Measurements from ENCODE around the gene COMT. TPM values are rescaled to one million over a fixed set of nuclear protein-coding genes. Genes with fewer than 3 reads are reported as not detected.
"Not testable (repeated sequence)": the region's sequence is repeated elsewhere in the genome, so short reads cannot be mapped to it uniquely, and the experiment has no call there.

COMT gene
- total RNA-seq, 5 donors from 2014 or later (not counting 1 experiment from before 2014, with no cell fraction given) = 30.6 to 53.1 (median 50.5) TPM

- CTCF ChIA-PET = no interaction called here
- WGBS (ENCODE audit: insufficient coverage) = 86% methylated on average over 8 of the region's 12 CpGs
- no peak for DNase-seq
- Histone ChIP-seq H3K4me1 (ENCODE audit: control insufficient read depth in 1 of 2, extremely low read depth in 1 of 2, insufficient read depth in 2 of 2, low read length in 2 of 2) (no peaks in the 10 kb centered on the region), H3K27ac (ENCODE audit: low read length) (no peak overlapping the region), H3K9me3 (no peaks in the 10 kb centered on the region), H3K36me3 (ENCODE audit: control insufficient read depth in 2 of 2, extremely low read depth in 1 of 2, insufficient read depth in 1 of 2, low read length in 1 of 2) (peaks cover 4 to 9% of the 10 kb centered on the region in 2 donors), H3K4me3 (ENCODE audit: control insufficient read depth in 1 of 2, extremely low read depth in 1 of 2, low read length in 1 of 2) (no peak overlapping the region), H3K27me3 (replicated peaks in 1 of 2; ENCODE audit: control insufficient read depth in 2 of 2, extremely low read depth in 1 of 2, insufficient read depth in 2 of 2, low read length in 1 of 2) (no peaks in the 10 kb centered on the region)
- POLR2A ChIA-PET = interaction anchor here in 1 of 2 donors (0.6 kb wide), 1 partner anchor 1819 kb away, joined by 6 read pairs; no protein-coding TSS in a partner anchor
- H3K4me1 Mint-ChIP-seq = peaks cover 0 to 5% (median 3%) of the 10 kb centered on the region in 3 donors
- no peaks in the 10 kb centered on the region for H3K9me3 Mint-ChIP-seq
- no peak for ATAC-seq (replicated peaks in 1 of 4)
- no peak overlapping the region for H3K27ac Mint-ChIP-seq
- H3K36me3 Mint-ChIP-seq = peaks cover 14% of the 10 kb centered on the region
- no peaks in the 10 kb centered on the region for H3K27me3 Mint-ChIP-seq
- H3K4me3 Mint-ChIP-seq = no peak overlapping the region
These were observed 17.6 kb upstream of the COMT start for GRCh38 chr22:19923914-19924513.

GRCh38 chr22:19926028-19926427, 15.5 kb upstream of the COMT start:
- H3K27me3 ChIP-seq (replicated peaks in 1 of 2; ENCODE audit: control insufficient read depth in 2 of 2, extremely low read depth in 1 of 2, insufficient read depth in 2 of 2, low read length in 1 of 2); H3K27ac Mint-ChIP-seq; CTCF ChIA-PET; H3K4me1 ChIP-seq (ENCODE audit: control insufficient read depth in 1 of 2, extremely low read depth in 1 of 2, insufficient read depth in 2 of 2, low read length in 2 of 2); H3K27ac ChIP-seq (ENCODE audit: low read length); H3K27me3 Mint-ChIP-seq; H3K4me3 Mint-ChIP-seq; DNase-seq; H3K4me1 Mint-ChIP-seq; ATAC-seq (replicated peaks in 1 of 4); H3K4me3 ChIP-seq (ENCODE audit: control insufficient read depth in 1 of 2, extremely low read depth in 1 of 2, low read length in 1 of 2); H3K36me3 ChIP-seq (ENCODE audit: control insufficient read depth in 2 of 2, extremely low read depth in 1 of 2, insufficient read depth in 1 of 2, low read length in 1 of 2); H3K9me3 Mint-ChIP-seq; H3K9me3 ChIP-seq: not testable (repeated sequence)
- 100% methylated on average over 3 of the region's 11 CpGs for WGBS (ENCODE audit: insufficient coverage)
- peaks cover 14% of the 10 kb centered on the region for H3K36me3 Mint-ChIP-seq
- POLR2A ChIA-PET = interaction anchor here in 1 of 2 donors (0.7 kb wide), 1 partner anchor 14 kb away, joined by 8 read pairs; no protein-coding TSS in a partner anchor

GRCh38 chr22:19927696-19928095, 13.9 kb upstream of the COMT start:
- no peaks in the 10 kb centered on the region for H3K9me3 Mint-ChIP-seq
- no peak overlapping the region for H3K27ac Mint-ChIP-seq
- POLR2A ChIA-PET = no interaction called here
- peaks cover 0 to 6% (median 5%) of the 10 kb centered on the region in 3 donors for H3K4me1 Mint-ChIP-seq
- H3K4me3 Mint-ChIP-seq = no peak overlapping the region
- Histone ChIP-seq H3K4me1 (ENCODE audit: control insufficient read depth in 1 of 2, extremely low read depth in 1 of 2, insufficient read depth in 2 of 2, low read length in 2 of 2) (no peaks in the 10 kb centered on the region), H3K9me3 (no peaks in the 10 kb centered on the region), H3K27ac (ENCODE audit: low read length) (no peak overlapping the region), H3K27me3 (replicated peaks in 1 of 2; ENCODE audit: control insufficient read depth in 2 of 2, extremely low read depth in 1 of 2, insufficient read depth in 2 of 2, low read length in 1 of 2) (no peaks in the 10 kb centered on the region), H3K36me3 (ENCODE audit: control insufficient read depth in 2 of 2, extremely low read depth in 1 of 2, insufficient read depth in 1 of 2, low read length in 1 of 2) (peaks cover 0 to 7% of the 10 kb centered on the region in 2 donors), H3K4me3 (ENCODE audit: control insufficient read depth in 1 of 2, extremely low read depth in 1 of 2, low read length in 1 of 2) (no peak overlapping the region)
- CTCF ChIA-PET = no interaction called here
- no peak for DNase-seq
- WGBS (ENCODE audit: insufficient coverage) = no CpG with 5 or more reads among the region's 7 CpGs
- no peaks in the 10 kb centered on the region for H3K27me3 Mint-ChIP-seq
- ATAC-seq (replicated peaks in 1 of 4) = no peak
- H3K36me3 Mint-ChIP-seq = peaks cover 12% of the 10 kb centered on the region

GRCh38 chr22:19928207-19928606, 13.4 kb upstream of the COMT start:
- H3K9me3 ChIP-seq = no peaks in the 10 kb centered on the region
- peaks cover 12% of the 10 kb centered on the region for H3K36me3 Mint-ChIP-seq
- no peak overlapping the region for H3K27ac Mint-ChIP-seq
- 95% methylated on average over 8 of the region's 11 CpGs for WGBS (ENCODE audit: insufficient coverage)
- ChIA-PET CTCF (no interaction called here), POLR2A (no interaction called here)
- peaks cover 0 to 7% of the 10 kb centered on the region in 2 donors for H3K36me3 ChIP-seq (ENCODE audit: control insufficient read depth in 2 of 2, extremely low read depth in 1 of 2, insufficient read depth in 1 of 2, low read length in 1 of 2)
- no peaks in the 10 kb centered on the region for H3K4me1 ChIP-seq (ENCODE audit: control insufficient read depth in 1 of 2, extremely low read depth in 1 of 2, insufficient read depth in 2 of 2, low read length in 2 of 2)
- H3K27me3 Mint-ChIP-seq = no peaks in the 10 kb centered on the region
- peaks cover 0 to 6% (median 5%) of the 10 kb centered on the region in 3 donors for H3K4me1 Mint-ChIP-seq
- ATAC-seq (replicated peaks in 1 of 4) (no peak), DNase-seq (no peak)
- H3K27ac ChIP-seq (ENCODE audit: low read length) = no peak overlapping the region
- H3K9me3 Mint-ChIP-seq = no peaks in the 10 kb centered on the region
- H3K27me3 ChIP-seq (replicated peaks in 1 of 2; ENCODE audit: control insufficient read depth in 2 of 2, extremely low read depth in 1 of 2, insufficient read depth in 2 of 2, low read length in 1 of 2) = no peaks in the 10 kb centered on the region
- H3K4me3 Mint-ChIP-seq = no peak overlapping the region
- H3K4me3 ChIP-seq (ENCODE audit: control insufficient read depth in 1 of 2, extremely low read depth in 1 of 2, low read length in 1 of 2) = no peak overlapping the region

GRCh38 chr22:19929586-19930550, 11.7 kb upstream of the COMT start:
- no peaks in the 10 kb centered on the region for H3K27me3 Mint-ChIP-seq
- CTCF ChIA-PET = no interaction called here
- H3K4me1 Mint-ChIP-seq = peaks cover 0 to 3% (median 0%) of the 10 kb centered on the region in 3 donors
- H3K9me3 Mint-ChIP-seq = no peaks in the 10 kb centered on the region
- H3K36me3 Mint-ChIP-seq = peaks cover 4% of the 10 kb centered on the region
- Histone ChIP-seq H3K9me3 (no peaks in the 10 kb centered on the region), H3K4me3 (ENCODE audit: control insufficient read depth in 1 of 2, extremely low read depth in 1 of 2, low read length in 1 of 2) (no peak overlapping the region), H3K27ac (ENCODE audit: low read length) (no peak overlapping the region), H3K4me1 (ENCODE audit: control insufficient read depth in 1 of 2, extremely low read depth in 1 of 2, insufficient read depth in 2 of 2, low read length in 2 of 2) (no peaks in the 10 kb centered on the region), H3K36me3 (ENCODE audit: control insufficient read depth in 2 of 2, extremely low read depth in 1 of 2, insufficient read depth in 1 of 2, low read length in 1 of 2) (peaks cover 0 to 4% of the 10 kb centered on the region in 2 donors), H3K27me3 (replicated peaks in 1 of 2; ENCODE audit: control insufficient read depth in 2 of 2, extremely low read depth in 1 of 2, insufficient read depth in 2 of 2, low read length in 1 of 2) (no peaks in the 10 kb centered on the region)
- DNase-seq = no peak
- POLR2A ChIA-PET = no interaction called here
- no peak for ATAC-seq (replicated peaks in 1 of 4)
- WGBS (ENCODE audit: insufficient coverage) = 93% methylated on average over 16 of the region's 21 CpGs
- H3K27ac Mint-ChIP-seq = no peak overlapping the region
- no peak overlapping the region for H3K4me3 Mint-ChIP-seq

- ATAC-seq (replicated peaks in 1 of 4) (no peak), DNase-seq (no peak)
- H3K27me3 Mint-ChIP-seq = no peaks in the 10 kb centered on the region
- Histone ChIP-seq H3K4me3 (ENCODE audit: control insufficient read depth in 1 of 2, extremely low read depth in 1 of 2, low read length in 1 of 2) (no peak overlapping the region), H3K4me1 (ENCODE audit: control insufficient read depth in 1 of 2, extremely low read depth in 1 of 2, insufficient read depth in 2 of 2, low read length in 2 of 2) (no peaks in the 10 kb centered on the region), H3K9me3 (no peaks in the 10 kb centered on the region), H3K27ac (ENCODE audit: low read length) (no peak overlapping the region), H3K36me3 (ENCODE audit: control insufficient read depth in 2 of 2, extremely low read depth in 1 of 2, insufficient read depth in 1 of 2, low read length in 1 of 2) (peaks cover 0 to 4% of the 10 kb centered on the region in 2 donors), H3K27me3 (replicated peaks in 1 of 2; ENCODE audit: control insufficient read depth in 2 of 2, extremely low read depth in 1 of 2, insufficient read depth in 2 of 2, low read length in 1 of 2) (no peaks in the 10 kb centered on the region)
- POLR2A ChIA-PET = interaction anchor here in 1 of 2 donors (0.6 kb wide), 1 partner anchor 244 kb away, joined by 4 read pairs; no protein-coding TSS in a partner anchor
- peaks cover 0 to 3% (median 0%) of the 10 kb centered on the region in 3 donors for H3K4me1 Mint-ChIP-seq
- CTCF ChIA-PET = no interaction called here
- no peak overlapping the region for H3K4me3 Mint-ChIP-seq
- no peak overlapping the region for H3K27ac Mint-ChIP-seq
- WGBS (ENCODE audit: insufficient coverage) = 89% methylated on average over 10 of the region's 21 CpGs
- peaks cover 11% of the 10 kb centered on the region for H3K36me3 Mint-ChIP-seq
- peaks cover 0 to 7% (median 7%) of the 10 kb centered on the region in 3 donors for H3K9me3 Mint-ChIP-seq
These were observed 10.8 kb upstream of the COMT start for GRCh38 chr22:19930551-19931486.

All from T-cell (primary cell).